ENCODE measurements around the gene TBC1D1.

The TBC1D1 gene

GRCh38 chr4:37994569-37994968 is 103.7 kb downstream of the TBC1D1 start:
- DNase-seq: no peak

- no peak for DNase-seq
These were observed 104.5 kb downstream of the TBC1D1 start for GRCh38 chr4:37995299-37995821.

DNA sequence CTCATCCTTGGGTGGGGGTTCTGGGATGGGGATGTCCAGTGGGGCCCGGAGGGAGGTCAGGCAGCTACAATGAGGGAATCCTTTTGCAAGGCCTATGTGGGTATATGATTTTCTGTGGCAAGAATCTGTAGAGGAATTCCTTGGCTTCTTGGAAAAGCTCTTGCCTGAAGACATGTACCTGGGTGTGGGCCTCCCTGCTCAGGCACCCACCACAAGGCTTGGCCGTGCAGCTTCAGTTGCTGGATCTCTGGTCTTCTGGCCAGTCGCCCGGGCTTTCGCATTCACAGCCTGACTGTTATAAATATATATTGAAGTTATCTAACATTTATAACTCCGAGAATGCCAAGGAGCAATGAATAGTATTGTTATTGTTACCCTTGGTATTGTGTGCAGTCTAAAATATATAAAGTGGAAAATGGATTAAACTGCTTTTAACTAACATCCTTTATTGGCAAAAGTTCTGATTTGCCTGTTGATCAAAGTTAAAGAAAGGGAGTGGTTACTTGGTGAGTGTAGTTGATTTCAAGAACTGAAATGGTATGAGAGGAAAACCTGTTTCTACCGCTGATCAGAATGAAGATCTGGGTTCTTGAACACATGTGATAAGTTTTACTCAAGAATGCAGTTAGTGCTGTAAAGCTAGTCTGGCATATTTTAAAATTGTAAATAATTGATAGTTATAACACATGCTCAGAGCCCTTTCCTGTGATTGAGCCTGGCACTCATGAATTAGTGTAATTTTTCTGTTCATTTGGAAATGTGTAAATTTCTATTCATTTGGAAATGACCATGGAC is 105.3 kb downstream of the TBC1D1 start:
- no peak for DNase-seq

GRCh38 chr4:37998226-37998625 is 107.3 kb downstream of the TBC1D1 start:
- no peak for DNase-seq

DNA sequence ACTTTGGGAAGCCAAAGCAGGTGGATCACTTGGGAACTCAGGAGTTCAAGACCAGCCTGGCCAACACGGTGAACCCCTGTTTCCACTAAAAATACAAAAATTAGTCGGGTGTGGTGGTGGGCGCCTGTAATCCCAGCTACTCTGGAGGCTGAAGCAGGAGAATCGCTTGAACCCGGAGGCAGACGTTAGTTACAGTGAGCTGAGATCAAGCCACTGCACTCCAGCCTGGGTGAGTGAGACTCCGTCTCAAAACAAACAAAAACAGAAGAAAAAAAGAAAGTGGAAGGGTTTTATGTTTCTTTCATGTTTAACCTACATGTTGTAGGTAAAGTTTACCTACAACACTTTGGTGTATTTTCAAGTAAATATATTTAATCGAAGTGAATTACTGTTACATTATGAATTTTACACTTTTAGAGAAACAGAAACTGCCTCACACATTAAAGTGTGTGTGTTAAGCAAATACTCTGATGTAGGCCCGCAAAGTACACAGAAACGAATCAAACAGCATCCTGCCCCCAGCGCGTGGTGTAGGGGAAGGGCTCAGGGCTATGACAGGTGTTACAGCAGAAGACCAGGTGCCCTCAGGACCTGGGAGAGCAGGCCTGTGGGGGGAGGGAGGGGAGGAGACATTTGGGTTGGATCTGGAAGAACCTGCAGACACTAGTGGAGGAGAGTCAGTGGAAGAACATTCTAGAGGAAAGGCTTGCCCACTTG is 108.3 kb downstream of the TBC1D1 start:
- DNase-seq: no peak

GRCh38 chr4:37999965-38000364 is 109.1 kb downstream of the TBC1D1 start:
- no peak for DNase-seq

GRCh38 chr4:38001927-38002326 is 111.0 kb downstream of the TBC1D1 start:
- DNase-seq: no peak

- DNase-seq: no peak
These were observed 111.7 kb downstream of the TBC1D1 start for GRCh38 chr4:38002451-38003071.

GRCh38 chr4:38003102-38003501 is 112.2 kb downstream of the TBC1D1 start:
- no peak for DNase-seq

DNA sequence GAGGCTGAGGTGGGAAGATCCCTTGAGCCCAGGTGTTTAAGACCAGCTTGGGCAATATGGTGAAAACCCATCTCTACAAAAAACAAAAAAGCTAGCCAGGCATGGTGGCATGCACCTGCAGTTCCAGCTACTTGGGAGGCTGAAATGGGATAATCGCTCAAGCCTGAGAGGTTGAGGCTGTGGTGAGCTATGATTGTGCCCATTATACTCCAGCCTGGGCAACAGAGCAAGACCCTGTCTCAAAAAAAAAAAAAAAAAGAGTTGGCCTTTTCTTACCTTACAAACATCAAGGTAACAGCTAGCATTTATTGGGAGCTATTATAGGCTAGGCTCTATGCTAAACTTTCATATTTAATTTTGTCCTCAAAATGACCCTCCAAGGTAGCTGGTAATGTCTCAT is 112.7 kb downstream of the TBC1D1 start:
- DNase-seq: no peak

DNA sequence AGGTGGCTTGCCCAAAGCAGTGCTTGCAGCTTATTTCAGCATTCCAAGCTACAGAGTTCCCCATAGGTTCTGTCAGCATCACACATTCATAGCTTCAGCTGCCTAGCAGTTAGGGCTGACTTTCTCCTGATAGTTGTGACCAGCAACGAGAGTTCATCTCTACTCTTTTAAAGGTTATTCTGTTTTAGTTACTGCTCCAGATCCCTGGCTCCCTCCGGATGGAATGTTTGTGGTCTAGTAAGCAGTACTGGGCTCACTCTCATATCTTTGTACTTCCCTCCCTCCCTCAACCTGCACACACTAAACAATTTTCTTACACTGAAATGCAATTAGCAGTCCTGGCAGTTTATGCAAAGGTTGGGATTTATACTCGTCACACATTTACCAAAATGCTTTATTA is 113.2 kb downstream of the TBC1D1 start:
- DNase-seq: no peak

- DNase-seq: no peak
These were observed 114.0 kb downstream of the TBC1D1 start for GRCh38 chr4:38004887-38005286.

DNA sequence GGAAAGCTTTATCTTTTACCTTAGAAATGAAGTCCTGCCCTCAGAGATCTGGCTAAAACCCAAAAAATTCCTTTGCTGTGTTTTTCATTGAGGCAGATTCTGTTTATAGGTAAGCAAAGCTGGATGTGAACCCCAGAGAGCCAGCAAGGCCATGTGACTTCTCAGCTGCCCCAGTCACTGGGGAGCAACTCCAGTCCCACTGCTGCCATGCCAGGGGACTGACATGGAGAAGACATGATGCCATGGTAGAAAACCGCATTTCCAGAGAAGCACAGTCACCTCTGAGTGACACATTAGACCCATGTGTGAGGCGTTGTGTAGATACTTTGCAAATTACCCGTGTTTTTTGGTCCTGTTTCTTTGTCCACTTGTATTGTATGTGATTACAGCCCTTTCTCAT is 114.8 kb downstream of the TBC1D1 start:
- DNase-seq: no peak

DNA sequence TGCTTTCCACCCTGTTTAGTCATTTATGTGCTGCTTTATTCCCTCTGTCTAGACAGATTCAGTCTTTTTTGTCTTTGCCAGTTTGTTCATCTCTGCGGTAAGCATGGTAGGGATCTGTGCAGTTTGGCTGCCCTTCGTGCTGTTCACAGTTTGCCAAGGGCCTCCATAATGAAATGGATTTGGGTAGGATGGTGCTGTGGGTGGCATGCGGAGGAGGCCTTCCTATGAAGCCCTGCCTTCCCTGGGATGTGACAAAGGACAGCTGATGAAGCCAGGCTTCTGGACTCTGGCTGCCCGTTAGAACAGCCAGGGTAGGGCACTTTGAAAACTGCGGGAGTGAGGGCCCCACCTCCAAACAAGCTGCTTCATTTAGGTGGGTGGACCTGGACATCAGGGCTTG is 116.8 kb downstream of the TBC1D1 start:
- DNase-seq: no peak

- no peak for DNase-seq
These were observed 117.7 kb downstream of the TBC1D1 start for GRCh38 chr4:38008571-38009021.

- DNase-seq: no peak
These were observed 118.5 kb downstream of the TBC1D1 start for GRCh38 chr4:38009421-38009820.

- no peak for DNase-seq
These were observed 119.1 kb downstream of the TBC1D1 start for GRCh38 chr4:38009949-38010348.

- DNase-seq: no peak
These were observed 120.8 kb downstream of the TBC1D1 start for GRCh38 chr4:38011511-38012162.

GRCh38 chr4:38013461-38014366 is 122.8 kb downstream of the TBC1D1 start:
- no peak for DNase-seq

DNA sequence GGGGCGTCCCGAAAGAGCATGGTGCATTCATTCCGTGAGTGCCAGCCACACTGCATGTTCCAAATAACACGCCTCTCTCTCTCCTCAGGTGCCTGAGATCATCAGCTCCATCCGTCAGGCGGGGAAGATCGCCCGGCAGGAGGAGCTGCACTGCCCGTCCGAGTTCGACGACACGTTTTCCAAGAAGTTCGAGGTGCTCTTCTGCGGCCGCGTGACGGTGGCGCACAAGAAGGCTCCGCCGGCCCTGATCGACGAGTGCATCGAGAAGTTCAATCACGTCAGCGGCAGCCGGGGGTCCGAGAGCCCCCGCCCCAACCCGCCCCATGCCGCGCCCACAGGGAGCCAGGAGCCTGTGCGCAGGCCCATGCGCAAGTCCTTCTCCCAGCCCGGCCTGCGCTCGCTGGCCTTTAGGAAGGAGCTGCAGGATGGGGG is 123.6 kb downstream of the TBC1D1 start:
- no peak for DNase-seq

- no peak for DNase-seq
These were observed 125.1 kb downstream of the TBC1D1 start for GRCh38 chr4:38015886-38016515.

Data from hippocampal formation (tissue), 2 donors.